Measurements from ENCODE around the gene SLC7A7. TPM values are rescaled to one million over a fixed set of nuclear protein-coding genes. Genes with fewer than 3 reads are reported as not detected.

The SLC7A7 gene
- total RNA-seq, 4 donors from 2014 or later: 1.00 to 67.0 (median 33.6) TPM

- DNase-seq: no peak
- intact Hi-C loops (cut with DNase I; ENCODE audit: low total_unique reads): no loop called here
These were observed 11.6 kb downstream of the SLC7A7 start for GRCh38 chr14:22803687-22803974.

GRCh38 chr14:22802860-22803686, 12.2 kb downstream of the SLC7A7 start:
- intact Hi-C loops (cut with DNase I; ENCODE audit: low total_unique reads): no loop called here

More at GRCh38 chr14:22803687-22803974, 11.6 kb downstream of the SLC7A7 start:
- in situ Hi-C loops (cut with MboI; ENCODE audit: low pct_ligation_motif_present in 1 of 4, low pct_unique_long_range_greater_than_20kb in 1 of 4, low sequenced_read_pairs in 3 of 4): no loop called here
- Histone ChIP-seq H3K36me3 (no peaks in the 10 kb centered on the region), H3K27ac (no peak overlapping the region), H3K9me3 (no peaks in the 10 kb centered on the region), H3K4me1 (peaks cover 0 to 8% (median 0%) of the 10 kb centered on the region in 4 donors), H3K4me3 (no peak overlapping the region), H3K27me3 (no peaks in the 10 kb centered on the region)
- no peak for TF ChIP-seq POLR2A (IDR thresholded peaks at IDR 0.05)
- no peak for TF ChIP-seq CTCF (IDR thresholded peaks at IDR 0.05)
- no peak for TF ChIP-seq EP300 (IDR thresholded peaks at IDR 0.05; ENCODE audit: low read depth)
- TF ChIP-seq POLR2AphosphoS5 (IDR thresholded peaks at IDR 0.05): no peak
- WGBS, 2 donors (ENCODE audit: low coverage in 1 of 2): 83% methylated on average over 2 to 3 of the region's 3 CpGs

GRCh38 chr14:22801716-22802115, 13.5 kb downstream of the SLC7A7 start:
- Histone ChIP-seq H3K27me3 (no peaks in the 10 kb centered on the region), H3K4me3 (no peak overlapping the region), H3K9me3 (no peaks in the 10 kb centered on the region), H3K36me3 (no peaks in the 10 kb centered on the region), H3K4me1 (no peaks in the 10 kb centered on the region), H3K27ac (no peak overlapping the region)
- intact Hi-C loops (cut with DNase I; ENCODE audit: low total_unique reads) (no loop called here), in situ Hi-C loops (cut with MboI; ENCODE audit: low pct_ligation_motif_present in 1 of 4, low pct_unique_long_range_greater_than_20kb in 1 of 4, low sequenced_read_pairs in 3 of 4) (no loop called here)
- DNase-seq: no peak
- WGBS, 2 donors (ENCODE audit: low coverage in 1 of 2): 82 to 84% methylated on average over 8 of the region's 8 CpGs
- TF ChIP-seq POLR2AphosphoS5 (IDR thresholded peaks at IDR 0.05) (no peak), EP300 (IDR thresholded peaks at IDR 0.05; ENCODE audit: low read depth) (no peak), POLR2A (IDR thresholded peaks at IDR 0.05) (no peak), CTCF (IDR thresholded peaks at IDR 0.05) (no peak)

More at GRCh38 chr14:22802860-22803686, 12.2 kb downstream of the SLC7A7 start:
- TF ChIP-seq EP300 (IDR thresholded peaks at IDR 0.05; ENCODE audit: low read depth) (no peak), POLR2A (IDR thresholded peaks at IDR 0.05) (no peak), CTCF (IDR thresholded peaks at IDR 0.05) (no peak), POLR2AphosphoS5 (IDR thresholded peaks at IDR 0.05) (no peak)
- Histone ChIP-seq H3K27me3 (no peaks in the 10 kb centered on the region), H3K36me3 (no peaks in the 10 kb centered on the region), H3K9me3 (no peaks in the 10 kb centered on the region), H3K27ac (no peak overlapping the region), H3K4me1 (peaks cover 0 to 3% (median 0%) of the 10 kb centered on the region in 4 donors), H3K4me3 (no peak overlapping the region)
- no peak for DNase-seq
- in situ Hi-C loops (cut with MboI; ENCODE audit: low pct_ligation_motif_present in 1 of 4, low pct_unique_long_range_greater_than_20kb in 1 of 4, low sequenced_read_pairs in 3 of 4): no loop called here
- WGBS, 2 donors (ENCODE audit: low coverage in 1 of 2): 70 to 81% methylated on average over 12 of the region's 12 CpGs

GRCh38 chr14:22800346-22800745, 14.9 kb downstream of the SLC7A7 start:
- no peak for DNase-seq
- intact Hi-C loops (cut with DNase I; ENCODE audit: low total_unique reads): no loop called here
- in situ Hi-C loops (cut with MboI; ENCODE audit: low pct_ligation_motif_present in 1 of 4, low pct_unique_long_range_greater_than_20kb in 1 of 4, low sequenced_read_pairs in 3 of 4): no loop called here

More at GRCh38 chr14:22800346-22800745, 14.9 kb downstream of the SLC7A7 start:
- Histone ChIP-seq H3K27me3 (no peaks in the 10 kb centered on the region), H3K27ac (no peak overlapping the region), H3K4me1 (no peaks in the 10 kb centered on the region), H3K9me3 (no peaks in the 10 kb centered on the region), H3K36me3 (no peaks in the 10 kb centered on the region), H3K4me3 (no peak overlapping the region)
- no peak for TF ChIP-seq CTCF (IDR thresholded peaks at IDR 0.05)
- TF ChIP-seq EP300 (IDR thresholded peaks at IDR 0.05; ENCODE audit: low read depth): no peak
- no peak for TF ChIP-seq POLR2AphosphoS5 (IDR thresholded peaks at IDR 0.05)
- TF ChIP-seq POLR2A (IDR thresholded peaks at IDR 0.05): no peak
- 87 to 91% methylated on average over 7 to 10 of the region's 10 CpGs for WGBS, 2 donors (ENCODE audit: low coverage in 1 of 2)
